ENCODE measurements around the gene ZNF462. TPM values are rescaled to one million over a fixed set of nuclear protein-coding genes. Genes with fewer than 3 reads are reported as not detected.

The ZNF462 gene
- total RNA-seq, 1 donor from 2014 or later: 0.18 TPM

DNA sequence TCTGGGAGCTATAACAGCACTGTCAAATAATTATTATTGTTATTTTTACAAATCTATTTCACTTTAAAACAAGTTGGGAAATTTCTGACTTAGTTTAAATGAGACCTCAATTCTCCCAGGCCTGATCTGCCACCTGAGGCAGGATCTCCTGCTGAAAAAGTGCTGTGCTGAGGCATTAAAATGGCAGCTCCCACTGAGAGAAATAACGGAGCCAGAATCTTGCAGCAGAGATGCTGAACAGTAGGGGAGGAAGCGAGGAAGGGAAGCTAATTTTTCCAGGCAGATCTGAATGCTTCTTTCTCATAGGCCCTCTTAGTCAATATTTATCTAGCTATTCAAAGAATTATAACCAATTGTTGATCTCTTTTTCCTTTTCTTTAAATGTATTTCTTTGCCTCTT is 196.3 kb downstream of the ZNF462 start:
- intact Hi-C loops (cut with micrococcal nuclease): no loop called here

DNA sequence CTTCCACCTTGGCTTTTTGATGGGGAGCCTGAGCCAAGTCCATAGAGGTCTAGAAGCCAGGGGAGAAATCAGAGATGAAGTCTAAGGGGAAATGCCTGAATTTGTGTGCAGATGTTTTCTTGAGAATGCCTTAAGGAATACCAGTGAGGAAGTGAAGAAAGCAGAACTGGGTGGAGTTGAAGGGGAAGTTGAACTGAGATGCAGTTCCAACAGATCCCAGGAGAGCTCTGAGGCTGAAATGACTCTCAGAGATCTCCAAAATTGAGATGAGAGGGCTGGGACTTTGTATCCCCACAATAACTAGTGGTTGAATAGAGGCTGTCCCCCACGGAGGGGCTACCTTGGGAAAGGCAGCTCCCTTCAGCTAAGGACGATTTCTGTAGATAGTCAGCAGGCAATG is 197.1 kb downstream of the ZNF462 start:
- intact Hi-C loops (cut with micrococcal nuclease): no loop called here
